GM21367 (cell line): ENCODE results near the gene PCDHGB4.
"Not testable (repeated sequence)": the region's sequence is repeated elsewhere in the genome, so short reads cannot be mapped to it uniquely, and the experiment has no call there.

ENCODE experiments used
- ATAC-seq: cut with Tn5 transposase; IDR thresholded peaks from one replicate; pipeline ENCODE4 v1.9.1; 2021; ENCODE audit not compliant: unreplicated experiment

PCDHGB4 gene

DNA sequence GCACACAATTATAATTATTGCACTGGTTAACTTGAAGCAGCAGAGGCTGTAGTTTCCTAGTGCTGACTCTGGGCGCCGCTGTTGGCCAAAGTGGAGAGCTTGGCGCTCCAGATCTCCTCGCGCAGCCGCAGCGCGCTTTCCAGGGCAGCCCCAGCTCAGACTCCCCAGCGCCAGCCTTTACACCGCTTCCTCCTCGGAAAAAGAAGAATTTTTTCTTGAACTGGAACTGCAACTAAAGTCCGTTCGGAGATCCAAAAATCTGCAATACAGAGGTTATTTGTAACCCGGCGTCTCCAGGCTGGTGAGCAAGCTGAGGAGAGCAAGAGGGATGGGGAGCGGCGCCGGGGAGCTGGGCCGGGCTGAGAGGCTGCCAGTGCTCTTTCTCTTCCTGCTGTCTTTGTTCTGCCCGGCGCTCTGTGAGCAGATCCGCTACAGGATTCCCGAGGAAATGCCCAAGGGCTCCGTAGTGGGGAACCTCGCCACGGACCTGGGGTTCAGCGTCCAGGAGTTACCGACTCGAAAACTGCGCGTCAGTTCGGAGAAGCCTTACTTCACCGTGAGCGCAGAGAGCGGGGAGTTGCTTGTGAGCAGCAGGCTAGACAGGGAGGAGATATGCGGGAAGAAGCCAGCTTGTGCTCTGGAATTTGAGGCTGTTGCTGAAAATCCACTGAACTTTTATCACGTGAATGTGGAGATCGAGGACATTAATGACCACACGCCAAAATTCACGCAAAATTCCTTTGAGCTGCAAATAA is at the start of gene PCDHGB4:
Gene PCDHGB4 (plus strand): TSS at position 142 of the 755 bp plus-strand sequence. CDS start 187 bp downstream, at position 329.
- not testable (repeated sequence) for ATAC-seq

GRCh38 chr5:141338538-141339306 is 48.8 kb upstream of the PCDHGB4 start, which contains the start of gene PCDHGA2:
PCDHGA2 (plus strand) TSS chr5:141338760.
- ATAC-seq: no peak

- not testable (repeated sequence) for ATAC-seq
Observed at GRCh38 chr5:141340781-141341354, 46.6 kb upstream of the PCDHGB4 start.

- no peak for ATAC-seq
Observed at GRCh38 chr5:141342773-141343172, 44.7 kb upstream of the PCDHGB4 start.

DNA sequence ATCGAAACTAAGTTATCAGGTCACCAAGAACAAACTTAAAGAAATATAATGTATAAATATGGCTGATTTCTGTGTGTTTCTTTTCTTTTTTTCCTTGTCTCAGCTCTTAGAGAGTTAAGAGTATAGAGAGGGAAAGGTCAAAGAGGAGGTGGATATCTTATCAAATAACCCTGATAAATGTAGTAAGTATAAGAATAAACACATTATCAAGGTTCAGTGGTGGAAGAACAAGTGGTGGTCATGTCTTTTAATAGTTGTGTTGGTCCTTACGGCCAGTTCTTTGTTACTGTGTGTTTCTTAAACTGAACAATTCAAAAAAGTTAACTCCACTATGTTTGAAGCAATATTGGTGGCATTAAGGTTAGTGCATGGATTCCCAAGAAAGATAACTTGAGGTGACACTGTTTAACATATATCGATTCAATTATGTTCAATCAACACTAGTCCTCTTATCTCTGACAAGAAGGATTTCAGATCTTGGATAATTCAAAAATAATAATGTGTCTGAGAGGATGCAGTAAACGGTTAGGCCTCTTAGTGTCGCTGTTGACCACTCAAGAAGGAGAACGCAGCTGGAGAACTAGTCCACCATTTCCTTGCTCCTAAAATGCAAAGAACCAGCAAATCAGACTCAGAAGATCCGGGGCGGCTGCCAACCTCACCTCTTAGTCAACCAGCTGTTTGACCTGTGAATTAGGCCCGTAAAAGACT is 44.1 kb upstream of the PCDHGB4 start, which contains the start of gene PCDHGA3:
Gene PCDHGA3 (plus strand): TSS at position 588 of the 711 bp plus-strand sequence. CDS start 205 bp downstream, outside the sequence.
- no peak for ATAC-seq

DNA sequence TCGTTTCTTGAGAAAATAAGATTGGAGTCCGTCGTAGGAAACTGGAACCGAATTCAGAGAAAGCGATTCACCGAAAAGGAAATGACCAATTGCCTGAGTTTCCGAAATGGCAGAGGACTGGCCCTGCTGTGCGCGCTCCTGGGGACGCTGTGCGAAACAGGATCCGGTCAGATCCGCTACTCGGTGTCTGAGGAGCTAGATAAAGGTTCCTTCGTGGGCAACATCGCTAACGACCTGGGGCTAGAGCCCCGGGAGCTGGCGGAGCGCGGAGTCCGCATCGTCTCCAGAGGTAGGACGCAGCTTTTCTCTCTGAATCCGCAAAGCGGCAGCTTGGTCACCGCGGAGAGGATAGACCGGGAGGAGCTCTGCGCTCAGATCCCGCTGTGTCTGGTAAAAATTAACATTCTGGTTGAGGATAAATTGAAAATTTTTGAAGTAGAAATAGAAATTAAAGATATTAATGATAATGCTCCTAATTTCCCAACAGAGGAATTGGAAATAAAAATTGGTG is 43.5 kb upstream of the PCDHGB4 start:
- ATAC-seq: no peak

- no peak for ATAC-seq
Observed at GRCh38 chr5:141345327-141345726, 42.2 kb upstream of the PCDHGB4 start.

DNA sequence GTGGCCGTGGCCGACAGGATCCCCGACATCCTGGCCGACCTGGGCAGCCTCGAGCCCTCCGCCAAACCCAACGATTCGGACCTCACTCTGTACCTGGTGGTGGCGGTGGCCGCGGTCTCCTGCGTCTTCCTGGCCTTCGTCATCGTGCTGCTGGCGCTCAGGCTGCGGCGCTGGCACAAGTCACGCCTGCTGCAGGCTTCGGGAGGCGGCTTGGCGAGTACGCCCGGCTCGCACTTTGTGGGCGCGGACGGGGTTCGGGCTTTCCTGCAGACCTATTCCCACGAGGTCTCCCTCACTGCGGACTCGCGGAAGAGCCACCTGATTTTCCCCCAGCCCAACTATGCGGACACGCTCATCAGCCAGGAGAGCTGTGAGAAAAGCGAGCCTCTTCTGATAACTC is 41.5 kb upstream of the PCDHGB4 start:
- not testable (repeated sequence) for ATAC-seq

GRCh38 chr5:141349917-141350619 is 37.4 kb upstream of the PCDHGB4 start, which contains the start of gene PCDHGB1:
PCDHGB1 (plus strand) TSS chr5:141350099; CDS start chr5:141350261, 162 bp downstream.
- peak; percentile 83 for ATAC-seq

GRCh38 chr5:141351591-141351990 is 35.9 kb upstream of the PCDHGB4 start:
- no peak for ATAC-seq

DNA sequence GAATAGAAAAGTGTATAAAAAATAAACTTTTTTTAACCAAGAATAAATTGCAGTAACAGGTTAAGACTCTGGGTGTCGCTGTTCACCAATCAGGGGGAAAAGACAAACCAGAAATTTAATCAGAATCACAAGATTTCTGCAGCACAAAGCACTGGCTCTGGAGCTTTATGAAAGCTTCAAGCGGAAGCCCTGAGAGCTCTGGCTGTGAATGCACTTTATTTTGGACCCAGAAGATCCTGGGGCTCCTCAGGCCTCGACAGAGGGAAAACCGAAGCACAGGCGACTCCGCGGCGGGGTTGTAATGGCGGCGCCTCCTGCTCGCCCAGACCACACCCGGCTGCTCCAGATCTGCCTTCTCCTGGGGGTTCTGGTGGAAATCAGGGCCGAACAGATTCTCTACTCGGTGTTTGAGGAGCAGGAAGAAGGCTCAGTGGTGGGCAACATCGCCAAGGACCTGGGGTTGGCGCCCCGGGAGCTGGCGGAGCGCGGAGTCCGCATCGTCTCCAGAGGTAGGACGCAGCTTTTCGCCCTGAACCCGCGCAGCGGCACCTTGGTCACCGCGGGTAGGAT is 32.5 kb upstream of the PCDHGB4 start, which contains the start of gene PCDHGA4:
Gene PCDHGA4 (plus strand): TSS at position 122 of the 570 bp plus-strand sequence. CDS start 87 bp downstream, at position 209.
- ATAC-seq: no peak

GRCh38 chr5:141355641-141356040 is 31.9 kb upstream of the PCDHGB4 start:
- no peak for ATAC-seq

GRCh38 chr5:141356133-141356532 is 31.4 kb upstream of the PCDHGB4 start:
- no peak for ATAC-seq

DNA sequence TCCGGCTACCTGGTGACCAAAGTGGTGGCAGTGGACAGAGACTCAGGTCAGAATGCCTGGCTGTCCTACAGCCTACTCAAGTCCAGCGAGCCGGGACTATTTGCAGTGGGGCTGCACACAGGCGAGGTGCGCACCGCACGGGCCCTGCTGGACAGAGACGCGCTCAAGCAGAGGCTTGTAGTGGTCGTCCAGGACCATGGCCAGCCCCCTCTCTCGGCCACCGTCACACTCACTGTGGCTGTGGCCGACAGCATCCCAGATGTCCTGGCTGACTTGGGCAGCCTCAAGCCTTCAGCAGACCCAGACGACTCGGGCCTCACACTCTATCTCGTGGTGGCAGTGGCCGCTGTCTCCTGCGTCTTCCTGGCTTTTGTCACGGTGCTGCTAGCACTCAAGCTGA is 30.5 kb upstream of the PCDHGB4 start:
- no peak for ATAC-seq

- no peak for ATAC-seq
Observed at GRCh38 chr5:141359790-141360426, 27.6 kb upstream of the PCDHGB4 start, which contains the start of gene PCDHGB2. PCDHGB2 (plus strand) TSS chr5:141359994; CDS start chr5:141360136, 142 bp downstream.

DNA sequence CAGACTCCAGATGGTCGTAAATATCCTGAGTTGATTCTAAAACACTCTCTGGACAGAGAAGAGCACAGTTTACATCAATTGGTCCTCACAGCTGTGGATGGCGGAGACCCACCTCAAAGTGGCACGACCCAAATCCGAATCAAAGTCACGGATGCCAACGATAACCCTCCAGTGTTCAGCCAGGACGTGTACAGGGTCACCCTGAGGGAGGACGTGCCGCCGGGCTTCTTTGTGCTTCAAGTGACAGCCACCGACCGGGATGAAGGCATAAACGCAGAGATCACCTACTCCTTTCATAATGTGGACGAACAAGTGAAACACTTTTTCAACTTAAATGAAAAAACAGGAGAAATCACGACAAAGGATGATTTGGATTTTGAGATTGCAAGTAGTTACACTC is 26.8 kb upstream of the PCDHGB4 start:
- no peak for ATAC-seq

GRCh38 chr5:141362719-141363118 is 24.8 kb upstream of the PCDHGB4 start:
- no peak for ATAC-seq

DNA sequence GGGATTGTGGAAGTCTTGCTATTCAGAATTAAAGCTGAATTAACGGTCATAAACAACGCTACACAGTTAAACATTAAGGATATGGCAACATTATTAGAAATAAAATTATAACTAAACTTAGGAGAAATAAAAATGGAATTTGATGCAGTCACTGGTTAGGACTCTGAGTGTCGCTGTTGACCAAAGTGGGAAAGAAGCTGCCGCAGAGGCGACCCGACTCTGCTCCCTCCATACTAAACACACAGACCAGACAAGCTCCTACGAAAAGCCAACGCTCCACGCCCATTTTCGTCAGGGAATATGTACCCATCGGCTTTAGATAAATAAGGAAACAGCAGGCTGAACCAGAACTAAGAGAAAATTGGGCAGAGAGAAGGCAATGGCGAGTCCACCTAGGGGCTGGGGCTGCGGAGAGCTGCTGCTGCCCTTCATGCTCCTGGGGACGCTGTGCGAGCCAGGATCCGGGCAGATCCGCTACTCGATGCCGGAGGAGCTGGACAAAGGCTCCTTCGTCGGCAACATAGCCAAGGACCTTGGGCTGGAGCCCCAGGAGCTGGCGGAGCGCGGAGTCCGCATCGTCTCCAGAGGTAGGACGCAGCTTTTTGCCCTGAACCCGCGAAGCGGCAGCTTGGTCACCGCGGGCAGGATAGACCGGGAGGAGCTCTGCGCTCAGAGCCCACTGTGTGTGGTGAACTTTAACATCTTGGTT is 23.4 kb upstream of the PCDHGB4 start, which contains the start of gene PCDHGA5:
Gene PCDHGA5 (plus strand): TSS at position 211 of the 709 bp plus-strand sequence. CDS start 169 bp downstream, at position 380.
- ATAC-seq: no peak
